ENCODE results near the gene CHD5.

The CHD5 gene

DNA sequence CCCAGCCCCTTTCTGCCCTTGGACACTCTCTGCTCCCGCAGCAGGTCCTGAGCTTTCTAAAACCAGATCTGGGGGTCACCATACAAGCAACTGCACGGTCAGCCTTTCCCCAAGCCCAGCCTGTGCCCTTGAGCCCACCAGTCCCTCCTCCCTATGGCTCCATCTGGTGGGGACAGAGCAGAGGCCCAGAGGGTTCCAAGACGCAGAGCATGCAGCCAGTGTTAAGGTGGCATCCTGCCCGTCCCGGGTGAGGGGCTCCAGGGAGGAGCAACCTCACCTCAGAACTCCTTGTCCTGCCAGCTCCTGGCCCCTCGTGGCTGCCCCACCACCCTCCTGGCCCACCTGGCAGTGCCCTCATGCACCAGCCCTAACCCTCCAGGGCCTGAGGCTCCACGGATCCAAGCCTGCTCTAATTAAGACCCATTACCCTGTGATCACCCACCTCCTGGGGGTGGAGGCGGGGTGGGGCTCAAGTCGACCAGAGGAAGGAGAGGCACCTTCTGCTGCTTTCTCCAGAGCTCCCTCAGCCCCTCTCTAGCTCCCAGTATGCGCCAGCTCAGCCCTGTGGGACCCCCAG is 8.5 kb downstream of the CHD5 start:
- peaks cover 11 to 19% of the 10 kb centered on the region in 2 donors for H3K27me3 ChIP-seq (ENCODE audit: control insufficient read depth in 1 of 2, insufficient read depth in 2 of 2, low read length in 2 of 2)
- no peak overlapping the region for H3K27ac ChIP-seq (ENCODE audit: low read length)
- H3K9me3 ChIP-seq (ENCODE audit: control insufficient read depth in 2 of 2, low read length in 2 of 2) = no peaks in the 10 kb centered on the region
- H3K36me3 ChIP-seq (ENCODE audit: control insufficient read depth in 2 of 2, insufficient read depth in 2 of 2, low read length in 2 of 2) = no peaks in the 10 kb centered on the region
- H3K4me3 ChIP-seq (ENCODE audit: low read length in 2 of 2) = no peak overlapping the region
- H3K9ac ChIP-seq (ENCODE audit: low read length in 2 of 2) = no peak overlapping the region
- H3K4me1 ChIP-seq (ENCODE audit: control insufficient read depth, insufficient read depth, low read length) = peaks cover 5% of the 10 kb centered on the region

DNA sequence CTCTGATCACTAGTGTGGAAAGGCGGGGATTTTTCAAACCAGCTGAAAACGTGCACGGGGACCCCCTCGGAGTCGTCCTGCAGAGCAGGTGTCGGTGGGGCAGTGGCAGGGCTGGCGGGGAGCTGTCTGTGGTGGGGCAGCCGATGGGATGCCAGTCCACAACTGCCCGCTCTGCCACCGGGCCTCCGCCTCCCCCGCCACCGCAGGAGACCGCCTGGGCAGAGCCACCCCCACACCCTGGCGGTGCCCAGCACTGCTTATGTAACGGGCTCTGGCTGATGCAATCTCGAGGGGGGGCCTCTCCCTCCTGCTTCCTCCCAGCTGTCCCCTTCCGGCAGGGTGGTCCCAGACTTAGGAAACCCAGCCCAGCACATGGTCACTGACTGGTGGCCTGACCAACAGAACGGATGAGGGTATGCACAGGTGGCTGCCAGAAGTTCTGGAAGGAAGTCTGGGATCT is 9.3 kb downstream of the CHD5 start:
- no peak overlapping the region for H3K27ac ChIP-seq (ENCODE audit: low read length)
- peak overlapping the region in 1 of 2 donors; percentile 13 for H3K9ac ChIP-seq (ENCODE audit: low read length in 2 of 2)
- H3K4me3 ChIP-seq (ENCODE audit: low read length in 2 of 2) = no peak overlapping the region
- H3K9me3 ChIP-seq (ENCODE audit: control insufficient read depth in 2 of 2, low read length in 2 of 2) = no peaks in the 10 kb centered on the region
- H3K4me1 ChIP-seq (ENCODE audit: control insufficient read depth, insufficient read depth, low read length) = peaks cover 5% of the 10 kb centered on the region
- H3K36me3 ChIP-seq (ENCODE audit: control insufficient read depth in 2 of 2, insufficient read depth in 2 of 2, low read length in 2 of 2) = no peaks in the 10 kb centered on the region
- peaks cover 8 to 14% of the 10 kb centered on the region in 2 donors for H3K27me3 ChIP-seq (ENCODE audit: control insufficient read depth in 1 of 2, insufficient read depth in 2 of 2, low read length in 2 of 2)

DNA sequence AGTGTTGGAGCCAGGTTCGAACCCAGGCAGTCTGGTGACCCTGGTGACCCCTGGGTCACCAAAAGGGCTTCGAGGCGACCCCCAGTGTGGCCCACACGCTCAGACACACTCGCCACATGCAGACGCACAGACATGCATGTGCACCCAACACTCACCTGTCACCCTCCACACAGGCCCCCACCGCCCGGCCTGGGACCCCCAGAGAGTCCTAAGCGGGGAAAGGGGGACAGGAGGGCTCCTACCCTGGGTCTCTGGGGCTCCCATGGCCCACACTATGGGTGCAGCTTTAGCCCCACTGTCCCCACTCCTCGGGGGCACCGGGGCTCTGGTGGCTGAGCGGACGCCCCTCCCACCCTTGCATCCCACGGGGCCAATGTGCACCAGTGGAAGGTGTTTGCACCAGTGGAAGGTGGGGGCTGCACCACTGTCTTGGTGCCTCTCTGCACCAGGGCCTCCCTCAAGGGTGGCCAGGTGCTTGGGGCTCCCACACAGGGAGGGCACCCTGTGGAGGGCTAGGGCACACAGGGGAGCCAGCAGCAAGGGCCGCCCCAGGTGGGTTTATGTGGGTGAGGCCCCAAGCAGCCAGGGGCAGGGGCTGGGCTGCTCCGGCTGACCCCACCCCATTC is 9.9 kb downstream of the CHD5 start:
- Histone ChIP-seq H3K27me3 (ENCODE audit: control insufficient read depth in 1 of 2, insufficient read depth in 2 of 2, low read length in 2 of 2) (peaks cover 3 to 14% of the 10 kb centered on the region in 2 donors), H3K27ac (ENCODE audit: low read length) (no peak overlapping the region), H3K36me3 (ENCODE audit: control insufficient read depth in 2 of 2, insufficient read depth in 2 of 2, low read length in 2 of 2) (no peaks in the 10 kb centered on the region), H3K9me3 (ENCODE audit: control insufficient read depth in 2 of 2, low read length in 2 of 2) (no peaks in the 10 kb centered on the region), H3K9ac (ENCODE audit: low read length in 2 of 2) (no peak overlapping the region), H3K4me1 (ENCODE audit: control insufficient read depth, insufficient read depth, low read length) (peaks cover 5% of the 10 kb centered on the region), H3K4me3 (ENCODE audit: low read length in 2 of 2) (no peak overlapping the region)

DNA sequence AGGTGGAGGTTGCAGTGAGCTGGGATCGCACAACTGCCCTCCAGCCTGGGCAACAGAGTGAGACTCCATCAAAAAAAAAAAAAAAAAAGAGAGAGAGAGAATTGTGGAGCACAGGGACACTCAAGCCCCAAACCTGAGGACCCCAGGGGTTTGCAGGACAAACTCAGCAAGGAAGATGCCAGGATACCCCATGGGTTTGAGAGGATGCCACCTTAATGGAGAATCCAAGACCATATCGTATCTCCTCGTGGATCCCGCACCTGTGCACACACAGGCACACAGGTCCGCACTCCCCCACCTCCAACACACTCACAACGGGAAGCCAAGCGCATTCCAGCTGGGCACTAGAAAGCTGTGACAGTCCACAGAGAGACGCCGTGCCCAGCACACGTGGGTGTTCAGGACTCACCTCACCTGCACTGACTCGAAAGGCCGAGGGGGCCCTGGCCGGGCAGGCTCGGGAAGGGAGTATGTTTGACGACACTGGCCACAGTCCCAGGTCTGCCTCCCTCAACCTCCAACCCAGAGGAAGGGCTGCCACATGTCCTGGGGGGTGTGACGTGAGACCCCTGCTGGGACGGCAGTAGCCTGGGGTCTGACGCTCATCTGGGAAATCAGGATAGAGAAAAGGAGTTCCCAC is 11.1 kb downstream of the CHD5 start:
- H3K9ac ChIP-seq (ENCODE audit: low read length in 2 of 2) = no peak overlapping the region
- peaks cover 3 to 14% of the 10 kb centered on the region in 2 donors for H3K27me3 ChIP-seq (ENCODE audit: control insufficient read depth in 1 of 2, insufficient read depth in 2 of 2, low read length in 2 of 2)
- no peak overlapping the region for H3K4me3 ChIP-seq (ENCODE audit: low read length in 2 of 2)
- H3K4me1 ChIP-seq (ENCODE audit: control insufficient read depth, insufficient read depth, low read length) = peaks cover 5% of the 10 kb centered on the region
- no peaks in the 10 kb centered on the region for H3K36me3 ChIP-seq (ENCODE audit: control insufficient read depth in 2 of 2, insufficient read depth in 2 of 2, low read length in 2 of 2)
- H3K9me3 ChIP-seq (ENCODE audit: control insufficient read depth in 2 of 2, low read length in 2 of 2) = no peaks in the 10 kb centered on the region
- no peak overlapping the region for H3K27ac ChIP-seq (ENCODE audit: low read length)

DNA sequence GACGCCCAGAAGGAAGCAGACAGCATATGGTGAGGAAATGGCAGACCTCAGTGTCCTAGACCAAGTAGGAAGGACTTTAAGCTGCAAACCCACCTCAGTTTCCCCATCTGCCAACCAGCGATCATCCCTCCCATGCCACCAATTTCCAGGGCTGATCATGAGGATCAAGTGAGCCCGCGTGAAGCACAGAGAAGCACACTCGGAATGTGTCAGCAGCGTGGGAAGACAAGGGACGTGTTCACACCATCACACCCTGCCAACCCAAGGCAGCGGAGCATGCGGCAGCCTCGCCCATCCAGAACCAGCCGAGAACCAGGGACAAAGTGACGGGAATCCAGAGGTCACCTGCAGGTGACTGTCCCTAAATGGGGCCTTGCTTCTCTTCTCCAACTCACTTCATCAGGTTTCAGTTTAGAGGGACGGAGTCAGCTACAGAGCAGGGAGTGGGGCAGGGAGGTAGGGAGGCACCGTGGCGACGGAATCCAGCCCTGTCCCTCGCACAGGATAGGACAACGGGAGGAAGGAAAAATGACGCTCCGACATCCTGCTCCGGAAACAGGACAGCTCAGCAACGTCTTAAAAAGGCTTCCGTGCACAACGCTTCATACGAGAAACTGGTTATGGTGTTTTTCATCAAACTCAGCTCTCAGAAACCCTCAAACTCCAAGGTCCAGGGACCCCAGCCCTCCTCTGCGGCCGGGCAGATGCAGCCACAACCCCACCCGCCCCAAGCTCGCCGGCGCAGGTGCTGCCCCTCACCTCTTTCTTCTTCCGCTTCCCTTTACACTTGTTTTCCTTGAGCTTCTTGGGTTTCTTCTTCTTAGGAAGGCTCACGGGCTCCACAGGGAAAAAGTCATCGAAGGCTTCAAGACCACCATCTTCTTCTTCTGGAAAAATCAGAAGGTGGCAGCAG is 12.5 kb downstream of the CHD5 start:
- Histone ChIP-seq H3K9ac (ENCODE audit: low read length in 2 of 2) (no peak overlapping the region), H3K27ac (ENCODE audit: low read length) (no peak overlapping the region), H3K27me3 (ENCODE audit: control insufficient read depth in 1 of 2, insufficient read depth in 2 of 2, low read length in 2 of 2) (peaks cover 9 to 14% of the 10 kb centered on the region in 2 donors), H3K4me1 (ENCODE audit: control insufficient read depth, insufficient read depth, low read length) (peaks cover 5% of the 10 kb centered on the region), H3K9me3 (ENCODE audit: control insufficient read depth in 2 of 2, low read length in 2 of 2) (no peaks in the 10 kb centered on the region), H3K4me3 (ENCODE audit: low read length in 2 of 2) (no peak overlapping the region), H3K36me3 (ENCODE audit: control insufficient read depth in 2 of 2, insufficient read depth in 2 of 2, low read length in 2 of 2) (no peaks in the 10 kb centered on the region)

DNA sequence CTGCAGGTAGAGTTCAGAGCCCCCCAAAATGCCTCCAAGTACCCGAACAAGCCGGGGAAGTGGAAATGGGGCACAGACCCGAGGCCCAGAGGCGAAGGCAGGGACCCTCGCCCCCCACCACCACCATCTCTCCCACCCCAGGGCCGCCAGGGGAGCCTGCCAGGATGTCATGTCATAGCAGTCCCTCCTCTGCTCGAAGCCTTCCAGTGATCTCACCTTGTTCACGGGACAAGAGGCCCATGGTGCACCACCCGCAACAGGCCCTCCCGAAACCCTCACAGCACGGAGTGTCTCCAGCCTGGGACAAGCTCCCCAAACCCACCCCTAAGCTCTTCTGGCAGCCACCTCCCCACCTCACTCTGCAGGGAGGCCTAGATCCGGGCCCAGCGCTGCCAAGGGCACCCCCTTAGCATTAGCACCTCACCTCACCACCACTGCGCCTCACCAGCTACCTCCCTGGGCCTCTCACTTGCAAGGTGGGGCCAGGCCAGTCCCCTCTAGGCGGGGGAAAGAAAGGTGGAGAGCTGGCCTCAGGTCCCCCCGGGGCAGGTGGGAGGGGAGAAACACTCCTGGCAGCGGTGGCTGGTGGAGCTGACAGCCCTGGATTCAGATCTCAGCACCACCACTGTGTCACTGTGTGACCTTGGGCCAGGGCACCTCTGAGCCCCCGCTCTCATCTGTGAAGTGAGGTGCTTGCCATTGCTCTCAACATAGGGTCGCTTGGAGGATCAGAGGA is 13.3 kb downstream of the CHD5 start:
- peaks cover 5% of the 10 kb centered on the region for H3K4me1 ChIP-seq (ENCODE audit: control insufficient read depth, insufficient read depth, low read length)
- H3K9me3 ChIP-seq (ENCODE audit: control insufficient read depth in 2 of 2, low read length in 2 of 2) = no peaks in the 10 kb centered on the region
- peaks cover 7 to 8% of the 10 kb centered on the region in 2 donors for H3K27me3 ChIP-seq (ENCODE audit: control insufficient read depth in 1 of 2, insufficient read depth in 2 of 2, low read length in 2 of 2)
- H3K4me3 ChIP-seq (ENCODE audit: low read length in 2 of 2) = no peak overlapping the region
- H3K36me3 ChIP-seq (ENCODE audit: control insufficient read depth in 2 of 2, insufficient read depth in 2 of 2, low read length in 2 of 2) = no peaks in the 10 kb centered on the region
- H3K9ac ChIP-seq (ENCODE audit: low read length in 2 of 2) = no peak overlapping the region
- no peak overlapping the region for H3K27ac ChIP-seq (ENCODE audit: low read length)

DNA sequence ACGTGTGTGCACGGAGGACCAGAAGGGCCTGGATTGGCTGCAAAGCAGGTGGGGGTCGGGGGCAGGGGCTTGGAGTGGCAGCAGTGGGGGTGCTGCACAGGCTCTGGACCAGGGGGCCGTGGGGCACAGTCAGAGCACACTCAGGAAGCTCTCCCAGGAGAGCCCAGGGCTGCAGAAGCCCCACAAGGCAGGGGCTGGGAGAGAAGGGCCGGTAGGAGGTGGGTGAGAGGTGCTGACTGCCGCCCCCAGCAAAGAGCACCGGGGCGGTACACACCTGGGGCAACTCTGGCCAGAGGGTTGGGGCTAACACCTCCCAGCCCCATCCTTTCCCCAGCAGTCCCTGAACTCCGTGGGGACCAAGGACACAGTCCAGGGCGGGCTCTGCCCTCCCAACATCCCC is 13.9 kb downstream of the CHD5 start:
- Histone ChIP-seq H3K36me3 (ENCODE audit: control insufficient read depth in 2 of 2, insufficient read depth in 2 of 2, low read length in 2 of 2) (no peaks in the 10 kb centered on the region), H3K4me3 (ENCODE audit: low read length in 2 of 2) (no peak overlapping the region), H3K4me1 (ENCODE audit: control insufficient read depth, insufficient read depth, low read length) (peaks cover 5% of the 10 kb centered on the region), H3K27ac (ENCODE audit: low read length) (no peak overlapping the region), H3K9ac (ENCODE audit: low read length in 2 of 2) (no peak overlapping the region), H3K27me3 (ENCODE audit: control insufficient read depth in 1 of 2, insufficient read depth in 2 of 2, low read length in 2 of 2) (peaks cover 3 to 6% of the 10 kb centered on the region in 2 donors), H3K9me3 (ENCODE audit: control insufficient read depth in 2 of 2, low read length in 2 of 2) (no peaks in the 10 kb centered on the region)

DNA sequence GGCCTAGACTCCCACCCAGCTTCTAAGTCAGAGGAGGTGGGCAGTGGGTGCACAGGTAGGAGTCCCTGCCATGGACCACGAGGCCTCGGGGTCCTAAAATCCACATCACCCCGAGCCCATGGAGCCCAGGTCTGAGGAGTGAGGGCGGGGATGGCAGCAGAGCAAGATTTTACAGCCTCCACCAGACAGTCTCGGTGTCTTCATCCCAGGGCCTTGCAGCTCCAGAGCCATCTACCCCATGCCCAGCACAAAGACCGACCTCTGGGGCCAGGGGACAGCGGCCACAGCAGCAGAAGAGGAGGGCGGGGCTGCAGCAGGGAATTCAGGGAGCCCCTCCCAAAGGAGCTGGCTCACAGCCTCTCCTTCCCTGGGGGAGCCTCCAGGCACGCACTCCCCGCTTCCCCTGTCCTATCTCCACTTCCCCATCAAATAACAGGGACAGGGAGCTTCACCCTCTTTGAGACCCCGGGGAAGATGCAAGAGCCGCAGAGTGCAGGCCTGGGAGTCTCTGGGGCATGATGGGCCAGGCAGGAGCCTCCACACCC is 14.6 kb downstream of the CHD5 start:
- Histone ChIP-seq H3K27me3 (ENCODE audit: control insufficient read depth in 1 of 2, insufficient read depth in 2 of 2, low read length in 2 of 2) (peaks cover 3 to 6% of the 10 kb centered on the region in 2 donors), H3K27ac (ENCODE audit: low read length) (no peak overlapping the region)

DNA sequence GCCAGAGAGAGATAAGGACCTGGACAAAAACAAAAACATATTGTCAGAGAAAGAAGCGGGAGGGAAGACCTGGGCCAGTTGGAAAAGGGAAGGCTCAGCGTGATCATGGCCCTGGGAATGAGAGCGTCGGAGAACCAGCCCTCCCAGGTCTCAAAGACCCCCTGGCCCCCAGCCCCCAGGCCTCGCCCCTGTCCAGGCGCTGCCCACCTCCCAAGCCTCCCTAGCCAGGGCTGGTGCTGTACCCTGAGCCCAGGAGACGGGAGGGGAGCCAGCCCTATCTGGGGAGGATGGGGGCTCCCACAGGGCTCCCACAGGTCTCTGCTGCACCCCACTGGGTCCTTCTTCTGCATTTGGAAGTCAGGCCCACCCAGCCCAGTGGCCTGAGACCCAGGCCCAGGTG is 15.1 kb downstream of the CHD5 start:
- H3K27ac ChIP-seq (ENCODE audit: low read length) = no peak overlapping the region
- no peaks in the 10 kb centered on the region for H3K36me3 ChIP-seq (ENCODE audit: control insufficient read depth in 2 of 2, insufficient read depth in 2 of 2, low read length in 2 of 2)
- no peaks in the 10 kb centered on the region for H3K9me3 ChIP-seq (ENCODE audit: control insufficient read depth in 2 of 2, low read length in 2 of 2)
- no peak overlapping the region for H3K4me3 ChIP-seq (ENCODE audit: low read length in 2 of 2)
- H3K9ac ChIP-seq (ENCODE audit: low read length in 2 of 2) = no peak overlapping the region
- no peaks in the 10 kb centered on the region for H3K4me1 ChIP-seq (ENCODE audit: control insufficient read depth, insufficient read depth, low read length)
- H3K27me3 ChIP-seq (ENCODE audit: control insufficient read depth in 1 of 2, insufficient read depth in 2 of 2, low read length in 2 of 2) = peaks cover 3 to 6% of the 10 kb centered on the region in 2 donors

More for the DNA sequence above, 14.6 kb downstream of the CHD5 start:
- no peak overlapping the region for H3K4me3 ChIP-seq (ENCODE audit: low read length in 2 of 2)
- H3K9ac ChIP-seq (ENCODE audit: low read length in 2 of 2) = no peak overlapping the region
- no peaks in the 10 kb centered on the region for H3K36me3 ChIP-seq (ENCODE audit: control insufficient read depth in 2 of 2, insufficient read depth in 2 of 2, low read length in 2 of 2)
- no peaks in the 10 kb centered on the region for H3K9me3 ChIP-seq (ENCODE audit: control insufficient read depth in 2 of 2, low read length in 2 of 2)
- H3K4me1 ChIP-seq (ENCODE audit: control insufficient read depth, insufficient read depth, low read length) = no peaks in the 10 kb centered on the region
